HepG2 (cell line): ENCODE measurements around the gene FETUB. TPM values are rescaled to one million over a fixed set of nuclear protein-coding genes. Genes with fewer than 3 reads are reported as not detected.

ENCODE experiments used
- ATAC-seq: fragments of 200-7000 bp; cut with Tn5 transposase; 3 replicates; pipeline ENCODE4 v1.9.1; 2020; ENCODE audit warnings: mild to moderate bottlenecking, moderate library complexity
- BruUV-seq: library from RNA; stranded (reverse); fragments of 400-500 nt; replicated peaks from 2 replicates; lab custom pipeline; 2021; lab: Mats Ljungman, UMichigan
- CTCF ChIA-PET: fragments of 300-600 bp; formaldehyde crosslinking; extraction: SDS; loops from one replicate; lab custom pipeline; 2021; ENCODE audit warnings: low total read pairs, inconsistent platforms, low intra/inter-chr PET ratio; lab: Yijun Ruan, JAX
- POLR2A ChIA-PET: fragments of 350-600 bp; sonication (Branson Sonifier 250); formaldehyde crosslinking; loops from one replicate; lab custom pipeline; 2020; ENCODE audit warnings: antibody characterized with exemption, inconsistent platforms; lab: Yijun Ruan, JAX
- DNase-seq: peaks from one replicate; pipeline ENCODE4 v3.0.0-alpha.2; 2015; ENCODE audit warnings: low spot score
- FAIRE-seq: peaks from 3 replicates; lab custom pipeline; 2011; peaks lifted over from hg19 to GRCh38; lab: Jason Lieb, UNC
- H2AFZ ChIP-seq: one replicate; pipeline ENCODE4 v1.6.1; 2011; ENCODE audit warnings: low read length, inconsistent platforms
- H3K27ac ChIP-seq: fragments of 300-600 bp; 3 replicates; pipeline ENCODE4 v1.8.0; 2011; ENCODE audit warnings: mixed run types, mild to moderate bottlenecking, mixed read lengths, low read length, inconsistent platforms; ENCODE audit not compliant: insufficient read depth; ENCODE audit errors: extremely low read length
- H3K27me3 ChIP-seq, 2 experiments: fragments of 200-600 bp in 1 of 2; 2 replicates in 1 of 2; 3 replicates in 1 of 2; pipeline versions ENCODE4 v1.6.0 to v1.8.0; 2011; ENCODE audit warnings: low read length in 2 of 2, mild to moderate bottlenecking in 2 of 2, moderate library complexity in 2 of 2, inconsistent platforms in 1 of 2; ENCODE audit not compliant: insufficient read depth in 2 of 2, control insufficient read depth in 1 of 2
- H3K36me3 ChIP-seq, 2 experiments: fragments of 200-600 bp in 1 of 2; replicated peaks in 1 of 2; 2 replicates in 1 of 2; 3 replicates in 1 of 2; pipeline versions ENCODE4 v1.5.1 to v1.8.0; 2011; ENCODE audit warnings: low read length in 2 of 2, inconsistent platforms in 1 of 2; ENCODE audit not compliant: insufficient read depth in 2 of 2, control insufficient read depth in 1 of 2
- H3K4me1 ChIP-seq: 2 replicates; pipeline ENCODE4 v1.5.1; 2012; ENCODE audit warnings: low read length, inconsistent platforms; ENCODE audit not compliant: insufficient read depth
- H3K4me2 ChIP-seq: 2 replicates; pipeline ENCODE4 v1.6.0; 2011; ENCODE audit warnings: low read depth, low read length, inconsistent platforms
- H3K4me3 ChIP-seq, 3 experiments: fragments of 200-600 bp in 1 of 3; sonication (generic), shearing (Covaris generic) in 1 of 3; replicated peaks in 1 of 3; 2 replicates each; pipeline ENCODE4 v1.5.1; 2011 to 2016; ENCODE audit warnings: low read length in 3 of 3, inconsistent platforms in 2 of 3, low read depth in 2 of 3, mild to moderate bottlenecking in 2 of 3, control low read depth in 1 of 3, mixed read lengths in 1 of 3; ENCODE audit not compliant: insufficient read depth in 1 of 3
- H3K79me2 ChIP-seq: one replicate; pipeline ENCODE4 v1.6.1; 2011; ENCODE audit warnings: low read length, inconsistent platforms; ENCODE audit not compliant: insufficient read depth
- H3K9ac ChIP-seq: 2 replicates; pipeline ENCODE4 v1.6.0; 2011; ENCODE audit warnings: mild to moderate bottlenecking, low read depth, low read length, inconsistent platforms; ENCODE audit not compliant: insufficient read depth
- H3K9me3 ChIP-seq: 2 replicates; pipeline ENCODE4 v1.5.1; 2012; ENCODE audit warnings: mild to moderate bottlenecking, low read length
- H4K20me1 ChIP-seq: 2 replicates; pipeline ENCODE4 v1.6.0; 2011; ENCODE audit warnings: inconsistent platforms, mild to moderate bottlenecking, low read length, moderate library complexity; ENCODE audit not compliant: insufficient read depth
- AHDC1 ChIP-seq: sonication (generic); formaldehyde crosslinking; IDR thresholded peaks from 2 replicates; pipeline ENCODE4 v1.5.1; 2020; ENCODE audit warnings: mild to moderate bottlenecking, missing genetic modification reagents, borderline replicate concordance
- ARID2 ChIP-seq: sonication (generic); formaldehyde crosslinking; IDR thresholded peaks from 2 replicates; pipeline ENCODE4 v1.8.1; 2022; ENCODE audit warnings: mild to moderate bottlenecking, missing genetic modification reagents, borderline replicate concordance
- CEBPB ChIP-seq: IDR thresholded peaks from 2 replicates; pipeline ENCODE4 v1.6.1; 2011; ENCODE audit warnings: low read depth, low read length, improper control_type of control experiment, borderline replicate concordance
- GATA4 ChIP-seq: sonication (generic); IDR thresholded peaks from 2 replicates; pipeline ENCODE4 v1.6.1; 2016; ENCODE audit warnings: antibody characterized with exemption, low read depth, borderline replicate concordance
- GATAD2A ChIP-seq: IDR thresholded peaks from 2 replicates; pipeline ENCODE4 v1.6.1; 2016
- NKX3-1 ChIP-seq: sonication (generic); formaldehyde crosslinking; IDR thresholded peaks from 2 replicates; pipeline ENCODE4 v1.5.0; 2020; ENCODE audit warnings: missing genetic modification reagents
- PAF1 ChIP-seq: IDR thresholded peaks from 2 replicates; pipeline ENCODE4 v1.6.1; 2016; ENCODE audit warnings: missing genetic modification reagents, missing compliant biosample characterization
- POLR2AphosphoS5 ChIP-seq: IDR thresholded peaks from 2 replicates; pipeline ENCODE4 v1.6.1; 2012; ENCODE audit warnings: low read depth, low read length
- POLR2G ChIP-seq: fragments of 200-400 bp; formaldehyde crosslinking; IDR thresholded peaks from 2 replicates; pipeline ENCODE4 v1.6.1; 2018; ENCODE audit warnings: mild to moderate bottlenecking, low read depth, low read length, moderate library complexity
- RBM22 ChIP-seq: fragments of 200-400 bp; formaldehyde crosslinking; optimal IDR thresholded peaks from 2 replicates; pipeline ENCODE3; 2017; ENCODE audit warnings: mild to moderate bottlenecking, low read length, moderate library complexity
- RXRB ChIP-seq: IDR thresholded peaks from 2 replicates; pipeline ENCODE4 v1.6.1; 2016; ENCODE audit warnings: borderline replicate concordance, missing genetic modification reagents, missing compliant biosample characterization
- TBL1XR1 ChIP-seq: fragments of 150-350 bp; IDR thresholded peaks from 2 replicates; pipeline ENCODE4 v1.6.1; 2014; ENCODE audit warnings: borderline replicate concordance, low read length; ENCODE audit not compliant: partially characterized antibody
- THAP11 ChIP-seq: IDR thresholded peaks from 2 replicates; pipeline ENCODE4 v1.6.1; 2016; ENCODE audit warnings: missing biosample characterization, missing genetic modification reagents
- TOPORS ChIP-seq: sonication (generic); formaldehyde crosslinking; IDR thresholded peaks from 2 replicates; pipeline ENCODE4 v1.8.0; 2023; ENCODE audit warnings: mild to moderate bottlenecking, missing genetic modification reagents
- ZFX ChIP-seq: sonication (generic); formaldehyde crosslinking; IDR thresholded peaks from 2 replicates; pipeline ENCODE4 v1.4.0; 2020; ENCODE audit warnings: mild to moderate bottlenecking, low read depth, missing genetic modification reagents, moderate library complexity
- ZNF816 ChIP-seq: sonication (generic); formaldehyde crosslinking; IDR thresholded peaks from 2 replicates; pipeline ENCODE4 v1.8.0; 2022; ENCODE audit warnings: missing genetic modification reagents, mild to moderate bottlenecking, borderline replicate concordance
- ZSCAN9 ChIP-seq: IDR thresholded peaks from 2 replicates; pipeline ENCODE4 v1.6.1; 2016; ENCODE audit warnings: borderline replicate concordance
- WGBS: methylation state at CpG from one replicate; pipeline ENCODE4 v1.1.6; 2017; ENCODE audit warnings: low lambda C conversion rate; 5-methylcytosine and 5-hydroxymethylcytosine counted together
- in situ Hi-C: cut with HindIII; loops from 2 replicates; pipeline ENCODE4 v1.10.0; 2017; ENCODE audit warnings: low pct_unique_long_range_greater_than_20kb; ENCODE audit not compliant: extremely low pct_ligation_motif_present
- intact Hi-C: fragments of 100-400 bp; cut with micrococcal nuclease; formaldehyde crosslinking; loops from one replicate; pipeline ENCODE4 v1.10.0; 2022; ENCODE audit not compliant: unreplicated experiment
- polyA plus RNA-seq, 8 experiments: library from polyadenylated mRNA; depleted of rRNA in 3 of 8; stranded (reverse) in 7 of 8; unstranded in 1 of 8; fragments of >200 nt; fragmentation: Illumina TruSeq in 4 of 8; extraction: Trizol in 4 of 8; gene quantifications; 2 replicates each; pipeline versions ENCODE4 v1.2.1 to v1.2.3, GENCODE V29; 2011 to 2016; ENCODE audit warnings: low read depth in 4 of 8, missing spikeins in 1 of 8, mixed read lengths in 1 of 8; ENCODE audit not compliant: insufficient read depth in 1 of 8
- total RNA-seq, 5 experiments: library from RNA; depleted of rRNA; stranded (reverse); fragments of >200 nt; fragmentation: Illumina TruSeq; extraction: Trizol; gene quantifications; 2 replicates each; pipeline ENCODE4 v1.2.3, GENCODE V29; 2016; ENCODE audit warnings: low read depth in 1 of 5
- TF ChIP-seq, protein P1 (sequence below): sonication (generic); formaldehyde crosslinking; IDR thresholded peaks from 2 replicates; pipeline ENCODE4 v1.9.0; 2022; ENCODE audit warnings: low read depth, missing genetic modification reagents

Gene FETUB
- total and polyA plus RNA-seq, 2 of the 13 experiments (the other 11 are each of a cell fraction or from before 2014, with no cell fraction given): 2.1 to 4.4 TPM

DNA sequence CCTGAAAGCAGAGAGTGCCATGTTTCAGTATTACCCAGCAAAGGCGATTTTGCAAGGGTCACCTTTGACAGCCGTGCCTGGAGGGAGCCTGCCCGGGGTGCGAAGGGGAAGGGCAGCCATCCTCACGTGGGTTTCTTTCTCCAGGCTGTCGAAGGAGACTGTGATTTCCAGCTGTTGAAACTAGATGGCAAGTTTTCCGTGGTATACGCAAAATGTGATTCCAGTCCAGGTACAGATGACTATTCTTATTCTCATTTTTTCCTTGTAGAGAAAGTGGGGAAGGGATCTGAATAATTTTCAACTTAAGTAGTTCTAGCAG is 23.9 kb upstream of the FETUB start:
- ChIA-PET CTCF (interaction anchor here (1.8 to 2.7 kb wide), 2 partner anchors 27 kb away, joined by 15 to 20 read pairs; no protein-coding TSS in a partner anchor), POLR2A (interaction anchor here (1.2 to 27.1 kb wide), 10 partner anchors 7 to 211 kb away, joined by 3 to 854 read pairs (median 5); partner anchors contain the start of genes DNAJB11 and TBCCD1)
- Histone ChIP-seq H3K9me3 (no peaks in the 10 kb centered on the region), H3K27me3 (no peaks in the 10 kb centered on the region; a peak in 1 of 5 replicates), H3K4me1 (peaks cover 63% of the 10 kb centered on the region), H3K36me3 (peaks cover 17 to 47% of the 10 kb centered on the region in 2 experiments), H3K27ac (peak overlapping the region; percentile 28), H2AFZ (no peak overlapping the region), H4K20me1 (peaks cover 62% of the 10 kb centered on the region), H3K79me2 (peaks cover 31% of the 10 kb centered on the region), H3K4me3 (peak overlapping the region; percentile 4 to 17 (median 17); a peak in 4 of 6 replicates), H3K9ac (peak overlapping the region; percentile 26; the same call in 1 of the 2 replicates), H3K4me2 (peak overlapping the region; percentile 92)
- no TSS peak for BruUV-seq
- no peak for DNase-seq
- in situ Hi-C loops: loop anchor here (10.0 kb wide), 1 partner anchor 139 kb away; no protein-coding TSS in a partner anchor
- ATAC-seq: no peak
- no peak for FAIRE-seq
- intact Hi-C loops: no loop called here
- 78% methylated on average over 8 of the region's 8 CpGs for WGBS
- TF ChIP-seq RXRB: 0 out of 2 replicates have a peak, but pooled peaks have one; percentile 8
- TF ChIP-seq, protein P1, sequence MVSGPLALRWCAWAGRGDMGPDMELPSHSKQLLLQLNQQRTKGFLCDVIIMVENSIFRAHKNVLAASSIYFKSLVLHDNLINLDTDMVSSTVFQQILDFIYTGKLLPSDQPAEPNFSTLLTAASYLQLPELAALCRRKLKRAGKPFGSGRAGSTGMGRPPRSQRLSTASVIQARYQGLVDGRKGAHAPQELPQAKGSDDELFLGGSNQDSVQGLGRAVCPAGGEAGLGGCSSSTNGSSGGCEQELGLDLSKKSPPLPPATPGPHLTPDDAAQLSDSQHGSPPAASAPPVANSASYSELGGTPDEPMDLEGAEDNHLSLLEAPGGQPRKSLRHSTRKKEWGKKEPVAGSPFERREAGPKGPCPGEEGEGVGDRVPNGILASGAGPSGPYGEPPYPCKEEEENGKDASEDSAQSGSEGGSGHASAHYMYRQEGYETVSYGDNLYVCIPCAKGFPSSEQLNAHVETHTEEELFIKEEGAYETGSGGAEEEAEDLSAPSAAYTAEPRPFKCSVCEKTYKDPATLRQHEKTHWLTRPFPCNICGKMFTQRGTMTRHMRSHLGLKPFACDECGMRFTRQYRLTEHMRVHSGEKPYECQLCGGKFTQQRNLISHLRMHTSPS: no peak
- peak; percentile 85 for TF ChIP-seq RBM22
- TF ChIP-seq NKX3-1: 0 out of 2 replicates have a peak, but pooled peaks have one; percentile 4
- TF ChIP-seq AHDC1 (CRISPR knock-in tag): 0 out of 2 replicates have a peak, but pooled peaks have one; percentile 13
- no peak for TF ChIP-seq CEBPB
- TF ChIP-seq GATAD2A: 0 out of 2 replicates have a peak, but pooled peaks have one; percentile 9
- TF ChIP-seq TOPORS (CRISPR knock-in tag): 0 out of 2 replicates have a peak, but pooled peaks have one; percentile 1
- no peak for TF ChIP-seq THAP11
- peak; percentile 7; the same call in 1 of the 2 replicates for TF ChIP-seq POLR2G
- TF ChIP-seq ZSCAN9: no peak
- no peak for TF ChIP-seq TBL1XR1
- peak; percentile 59; the same call in 1 of the 2 replicates for TF ChIP-seq PAF1
- TF ChIP-seq ZFX (CRISPR knock-in tag): 0 out of 2 replicates have a peak, but pooled peaks have one; percentile 1
- TF ChIP-seq ZNF816 (CRISPR knock-in tag): peak; percentile 58; the same call in 1 of the 2 replicates
- TF ChIP-seq POLR2AphosphoS5: peak; percentile 58
- 0 out of 2 replicates have a peak, but pooled peaks have one; percentile 49 for TF ChIP-seq GATA4
- 0 out of 2 replicates have a peak, but pooled peaks have one; percentile 31 for TF ChIP-seq ARID2 (CRISPR knock-in tag)
